Measurements from ENCODE around the gene TMUB2.
"Not testable (repeated sequence)": the region's sequence is repeated elsewhere in the genome, so short reads cannot be mapped to it uniquely, and the experiment has no call there.

Gene TMUB2

GRCh38 chr17:44233582-44233981, 46.8 kb downstream of the TMUB2 start:
- FAIRE-seq: no peak
- TF ChIP-seq CTCF (IDR thresholded peaks at IDR 0.05; ENCODE audit: insufficient read depth, missing control alignments): no peak

GRCh38 chr17:44235583-44235936, 48.8 kb downstream of the TMUB2 start:
- FAIRE-seq (no peak), DNase-seq (ENCODE audit: insufficient read length, low spot score) (no peak)
- no peak for TF ChIP-seq CTCF (IDR thresholded peaks at IDR 0.05; ENCODE audit: insufficient read depth, missing control alignments)

More at GRCh38 chr17:44233582-44233981, 46.8 kb downstream of the TMUB2 start:
- no peak for DNase-seq (ENCODE audit: insufficient read length, low spot score)

GRCh38 chr17:44236444-44236991, 49.7 kb downstream of the TMUB2 start:
- no peak for DNase-seq (ENCODE audit: insufficient read length, low spot score)
- FAIRE-seq: no peak
- TF ChIP-seq CTCF (IDR thresholded peaks at IDR 0.05; ENCODE audit: insufficient read depth, missing control alignments): no peak

GRCh38 chr17:44237886-44238285, 51.1 kb downstream of the TMUB2 start:
- FAIRE-seq: not testable (repeated sequence)

GRCh38 chr17:44241106-44241624, 54.4 kb downstream of the TMUB2 start:
- TF ChIP-seq CTCF (IDR thresholded peaks at IDR 0.05; ENCODE audit: insufficient read depth, missing control alignments): no peak
- FAIRE-seq: no peak
- no peak for DNase-seq (ENCODE audit: insufficient read length, low spot score)

More at GRCh38 chr17:44237886-44238285, 51.1 kb downstream of the TMUB2 start:
- DNase-seq (ENCODE audit: insufficient read length, low spot score): not testable (repeated sequence)

All from D721Med (cell line).